ENCODE measurements around the gene CD5L. TPM values are rescaled to one million over a fixed set of nuclear protein-coding genes. Genes with fewer than 3 reads are reported as not detected.

CD5L gene
- not detected in 2 replicates for total RNA-seq

DNA sequence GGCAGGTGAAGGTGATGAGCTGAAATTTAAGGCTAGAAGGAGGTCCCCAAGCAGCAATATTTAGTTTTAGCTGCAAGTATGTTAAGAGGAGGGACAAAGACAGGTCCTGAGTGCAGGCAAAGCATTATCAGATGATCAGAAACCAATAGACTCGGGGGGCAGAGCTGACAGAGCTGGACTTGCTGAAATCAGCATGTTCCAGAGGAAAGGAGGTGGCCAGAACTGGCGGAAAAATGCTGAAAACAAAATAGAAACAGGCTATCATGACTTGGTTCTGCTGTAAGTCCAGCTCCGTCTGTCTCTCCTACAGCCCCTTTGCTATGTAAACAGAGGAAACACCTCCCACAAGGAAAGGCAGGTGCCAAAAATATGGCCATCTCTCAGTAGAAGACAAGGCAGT lies at the start of gene CD5L:
Gene CD5L, minus strand, starts transcription at position 101 of the 400 bp plus-strand sequence. CDS start 107 bp downstream, outside the sequence.

DNA sequence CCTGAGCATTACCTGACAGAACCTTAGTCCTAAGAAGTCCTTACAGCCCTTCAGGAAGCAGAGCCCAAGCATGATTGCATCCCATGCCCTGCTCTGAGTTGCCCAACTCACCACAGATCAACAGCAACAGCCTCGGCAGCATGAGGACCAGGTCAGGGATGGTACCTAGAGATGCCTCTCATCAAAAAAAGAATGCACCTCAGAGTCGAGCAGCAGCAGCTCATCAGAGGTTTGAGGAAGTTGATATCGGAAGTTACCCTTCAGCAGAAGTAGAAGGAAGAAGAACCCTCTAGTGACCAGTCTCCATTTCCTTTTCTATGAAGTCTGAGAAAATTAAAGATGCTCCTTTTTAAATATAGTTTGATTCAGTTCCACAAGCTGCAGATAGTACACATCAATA lies 21.7 kb downstream of the CD5L start, which contains the start of gene FCRL1:
Gene FCRL1, minus strand, starts transcription at position 225 of the 400 bp plus-strand sequence. Its CDS starts 83 bp downstream, at position 142.

Other genes starting within 250 kb of the CD5L start
- gene FCRL4, start 243.7 kb downstream of the CD5L start, total RNA-seq = not detected in 2 replicates
- not detected in 2 replicates for gene FCRL3, start 141.0 kb downstream of the CD5L start, total RNA-seq
- not detected in 2 replicates for gene FCRL2, start 64.7 kb downstream of the CD5L start, total RNA-seq
- gene FCRL1, start 21.7 kb downstream of the CD5L start, total RNA-seq = not detected in 2 replicates
- 97.7 and 141 TPM in 2 replicates for gene KIRREL1, start 151.8 kb upstream of the CD5L start, total RNA-seq